Measurements from ENCODE around the gene TRAF3IP1. TPM values are rescaled to one million over a fixed set of nuclear protein-coding genes. Genes with fewer than 3 reads are reported as not detected.
A peak's percentile ranks its signal among the peaks of the same experiment; 100 is the strongest.
"Not testable (repeated sequence)": the region's sequence is repeated elsewhere in the genome, so short reads cannot be mapped to it uniquely, and the experiment has no call there.

The TRAF3IP1 gene
- total RNA-seq, 1 donor from 2014 or later = 10.8 TPM

DNA sequence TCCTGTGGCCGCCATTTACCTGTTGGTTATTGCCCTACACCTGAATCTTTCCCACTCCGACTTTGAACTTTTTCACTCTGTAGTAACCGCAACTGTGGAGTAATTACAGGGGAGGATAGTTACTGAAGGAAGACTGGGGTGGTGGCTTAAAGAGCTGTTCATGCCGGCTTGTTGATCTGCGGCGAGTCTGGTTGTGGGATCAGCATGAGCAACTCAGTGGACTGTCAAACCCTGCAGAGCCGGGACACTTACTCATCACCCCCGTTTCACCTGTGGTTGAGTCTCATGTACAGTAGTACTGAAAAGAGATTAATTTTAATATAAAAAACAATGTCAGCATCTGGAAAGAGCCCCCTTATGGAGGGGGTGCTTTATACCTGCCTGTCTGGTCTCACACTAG, 108.5 kb downstream of the TRAF3IP1 start:
- ATAC-seq = no peak

DNA sequence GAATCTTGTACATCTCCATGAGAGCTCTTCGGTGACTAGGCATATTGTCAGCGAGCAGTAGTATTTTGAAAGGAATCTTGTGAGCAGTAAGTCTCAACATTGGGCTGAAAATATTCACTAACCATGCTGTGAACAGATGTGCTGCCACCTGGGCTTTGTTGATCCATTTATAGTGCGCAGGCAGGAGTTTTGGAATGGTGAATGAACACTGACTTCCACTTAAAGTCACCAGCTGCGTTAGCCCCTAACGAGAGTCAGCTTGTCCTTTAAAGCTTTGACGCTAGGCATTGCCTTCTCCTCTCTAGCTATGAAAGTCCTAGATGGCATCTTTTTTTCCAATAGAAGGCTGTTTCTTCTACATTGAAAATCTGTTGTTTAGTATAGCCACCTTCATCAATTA, 110.5 kb downstream of the TRAF3IP1 start:
- no peak for ATAC-seq

DNA sequence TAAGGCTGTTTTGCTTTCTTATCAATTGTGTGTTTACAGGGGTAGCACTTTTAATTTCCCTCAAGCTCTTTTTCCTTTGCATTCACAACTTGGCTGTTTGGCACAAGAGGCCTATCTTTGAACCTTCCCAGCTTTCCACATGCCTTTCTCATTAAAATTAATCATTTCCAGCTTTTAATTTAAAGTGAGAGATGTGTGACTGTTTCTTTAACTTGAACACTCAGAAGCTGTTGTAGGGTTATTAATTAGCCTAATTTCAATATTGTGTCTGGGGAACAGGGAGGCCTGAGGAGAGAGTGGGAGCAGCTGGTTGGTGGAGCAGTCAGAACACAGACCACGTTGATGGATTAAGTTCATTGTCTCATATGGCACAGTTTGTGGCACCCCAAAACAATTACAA, 111.1 kb downstream of the TRAF3IP1 start:
- no peak for ATAC-seq

DNA sequence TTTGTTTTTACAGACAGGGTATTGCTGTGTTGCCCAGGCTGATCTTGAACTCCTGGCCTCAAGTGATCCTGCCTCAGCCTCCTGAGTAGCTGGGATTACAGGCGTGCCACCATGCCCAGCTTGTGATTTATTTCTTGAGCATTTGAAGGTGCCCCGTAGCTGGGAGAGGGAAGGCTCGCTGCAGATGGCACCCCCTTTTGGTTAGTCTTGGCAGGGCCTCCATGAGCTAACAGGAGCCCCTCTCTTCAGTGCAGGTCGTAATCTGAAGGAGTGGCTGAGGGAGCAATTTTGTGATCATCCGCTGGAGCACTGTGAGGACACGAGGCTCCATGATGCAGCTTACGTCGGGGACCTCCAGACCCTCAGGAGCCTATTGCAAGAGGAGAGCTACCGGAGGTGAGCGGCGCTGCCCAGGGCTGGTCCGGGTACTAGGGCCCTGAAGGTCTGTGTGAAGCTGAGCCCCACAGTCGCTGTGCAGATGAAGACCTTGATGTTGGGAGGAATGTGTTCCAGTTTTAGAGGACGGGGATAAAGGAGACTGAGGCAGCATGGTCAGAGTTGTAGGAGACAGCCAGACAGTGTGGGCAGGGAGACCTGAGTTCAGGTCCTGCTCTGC, 113.1 kb downstream of the TRAF3IP1 start:
- no peak for ATAC-seq

DNA sequence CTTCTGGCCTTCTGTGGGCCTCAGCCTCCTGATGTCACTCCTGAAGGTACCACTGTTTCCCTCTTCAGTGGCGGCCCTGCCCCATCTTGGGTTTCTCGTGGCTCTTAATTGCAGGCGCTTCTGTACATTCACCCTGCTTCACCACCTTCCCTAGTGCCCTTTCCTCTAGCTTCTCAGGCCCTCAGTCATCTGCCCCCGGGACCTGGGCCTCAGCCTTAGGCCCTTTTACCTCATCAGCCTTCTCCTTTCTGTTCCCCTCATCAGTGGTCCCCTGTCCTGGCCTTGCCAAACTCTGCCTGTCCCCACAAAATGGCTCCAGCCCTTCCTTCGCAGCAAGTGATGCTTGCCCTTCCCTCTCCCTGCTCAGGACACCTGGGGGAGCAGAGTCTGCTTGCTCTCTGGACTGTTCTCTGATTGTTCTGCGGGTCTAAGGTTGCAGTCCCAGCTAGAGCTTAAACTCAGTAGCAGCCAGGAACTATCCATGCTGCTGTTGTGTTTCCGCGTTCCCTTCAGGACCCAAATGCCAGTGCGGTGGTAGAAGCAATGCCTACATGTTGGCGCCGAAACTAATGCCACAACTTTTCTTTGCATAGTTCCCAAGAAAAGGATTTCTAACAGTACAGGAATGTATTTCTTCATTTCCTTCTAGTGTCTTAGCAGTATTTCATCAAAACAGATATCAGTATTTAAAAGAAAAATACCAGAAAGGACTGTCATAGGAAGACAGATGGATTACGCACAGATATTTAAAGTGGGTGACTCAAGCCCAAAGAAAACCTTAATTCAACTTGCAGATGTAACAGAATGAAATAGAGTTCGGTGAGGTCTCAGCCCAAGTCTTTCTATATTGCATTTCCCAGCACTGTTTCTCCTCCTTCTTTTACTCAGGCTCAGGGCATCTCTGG, 113.9 kb downstream of the TRAF3IP1 start:
- no peak for ATAC-seq

DNA sequence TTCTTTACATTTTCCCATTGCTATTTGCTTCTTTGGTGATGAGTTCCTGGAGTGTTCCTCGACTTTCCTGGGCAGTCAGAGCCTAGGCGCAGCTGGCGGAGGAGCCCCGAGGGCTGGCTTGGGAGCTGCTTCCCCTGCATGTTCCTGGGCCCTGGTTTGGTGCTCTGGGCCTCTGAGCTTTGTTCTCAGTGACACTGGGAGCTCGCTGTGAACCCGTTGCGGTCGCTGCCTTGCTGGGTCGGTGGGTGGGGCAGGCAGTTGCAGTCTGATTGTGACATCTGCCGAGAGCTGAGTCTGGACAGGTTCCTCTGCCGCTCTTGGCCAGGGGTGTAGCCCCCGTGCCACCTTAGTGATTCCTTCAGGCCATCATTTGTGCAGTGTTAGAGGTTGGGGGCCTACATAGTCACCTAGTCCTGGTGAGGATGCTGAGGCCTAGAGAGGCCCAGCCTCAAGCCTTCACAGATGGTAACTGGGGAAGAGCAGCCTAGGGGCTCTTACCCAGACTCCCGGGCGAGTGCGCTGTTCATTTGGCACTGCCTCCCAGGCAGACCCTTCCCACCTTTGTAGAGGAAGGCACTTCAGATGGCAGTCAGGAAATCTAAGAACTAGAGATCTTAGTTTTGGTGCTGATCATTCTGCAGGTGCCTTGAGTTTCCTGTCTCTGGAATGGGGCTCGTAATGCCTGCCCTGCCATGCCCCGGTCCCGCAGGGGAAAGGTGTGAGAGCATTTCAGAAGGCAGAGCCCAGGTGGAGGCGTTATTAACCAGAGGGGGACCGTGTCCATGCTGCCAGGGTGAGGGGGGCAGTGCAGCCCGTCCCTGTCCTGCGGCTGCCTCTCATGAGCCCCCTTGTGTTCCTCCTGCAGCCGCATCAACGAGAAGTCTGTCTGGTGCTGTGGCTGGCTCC, 114.8 kb downstream of the TRAF3IP1 start:
- ATAC-seq = peak; percentile 37

DNA sequence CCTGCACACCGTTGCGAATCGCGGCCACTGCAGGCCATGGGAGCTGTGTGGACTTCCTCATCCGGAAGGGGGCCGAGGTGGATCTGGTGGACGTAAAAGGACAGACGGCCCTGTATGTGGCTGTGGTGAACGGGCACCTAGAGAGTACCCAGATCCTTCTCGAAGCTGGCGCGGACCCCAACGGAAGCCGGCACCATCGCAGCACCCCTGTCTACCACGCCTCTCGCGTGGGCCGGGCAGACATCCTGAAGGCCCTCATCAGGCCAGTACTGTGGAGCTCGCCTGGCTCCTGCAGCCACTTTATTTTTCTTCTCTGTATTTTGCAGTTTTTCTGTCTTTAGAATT, 115.4 kb downstream of the TRAF3IP1 start:
- ATAC-seq = no peak

DNA sequence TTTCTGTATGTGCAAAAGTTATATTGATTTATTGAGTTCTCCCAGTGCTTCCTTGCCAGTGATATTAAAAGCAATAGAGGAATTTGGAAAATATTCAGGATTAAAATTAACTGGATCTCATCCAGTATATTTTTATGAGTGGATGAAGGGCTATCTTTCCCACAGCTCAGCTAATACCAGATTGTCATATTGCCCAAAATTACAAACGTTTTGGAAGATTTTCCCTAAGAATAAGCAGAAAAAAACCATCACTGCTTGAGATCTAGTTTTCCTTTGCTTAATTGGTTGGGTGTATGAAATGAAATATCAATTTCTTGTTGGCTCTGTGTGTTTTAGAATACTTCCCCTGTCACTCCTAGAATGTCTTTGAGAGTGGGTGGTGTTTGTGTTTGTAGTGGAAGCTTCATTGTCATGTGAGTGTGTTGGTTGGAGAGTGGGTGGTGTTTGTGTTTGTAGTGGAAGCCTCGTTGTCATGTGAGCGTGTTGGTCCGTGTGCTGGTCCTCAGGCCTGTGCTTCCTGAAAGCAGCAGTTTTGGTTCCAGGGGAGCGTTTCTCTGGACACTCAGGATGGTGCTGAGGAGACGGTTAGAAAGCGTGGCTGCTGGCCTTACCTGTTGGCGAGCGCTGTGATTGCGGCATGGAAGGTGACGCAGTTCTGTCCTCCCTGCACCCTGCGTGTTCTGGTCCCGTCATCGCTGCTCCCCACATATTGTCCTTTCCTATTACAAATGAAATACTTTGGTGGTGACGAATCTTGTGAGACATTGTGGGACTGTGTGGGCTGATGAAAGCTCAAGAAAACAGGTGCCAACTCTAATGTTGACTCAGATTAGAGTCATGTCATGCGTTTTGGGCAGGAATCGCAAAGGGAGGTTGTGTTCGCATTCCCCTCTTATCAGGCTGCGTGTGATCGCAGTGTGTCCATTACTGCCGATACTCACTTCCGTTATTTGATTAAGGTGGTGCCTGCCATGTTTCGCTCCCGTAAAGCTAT, 118.8 kb downstream of the TRAF3IP1 start:
- ATAC-seq = peak; percentile 99

DNA sequence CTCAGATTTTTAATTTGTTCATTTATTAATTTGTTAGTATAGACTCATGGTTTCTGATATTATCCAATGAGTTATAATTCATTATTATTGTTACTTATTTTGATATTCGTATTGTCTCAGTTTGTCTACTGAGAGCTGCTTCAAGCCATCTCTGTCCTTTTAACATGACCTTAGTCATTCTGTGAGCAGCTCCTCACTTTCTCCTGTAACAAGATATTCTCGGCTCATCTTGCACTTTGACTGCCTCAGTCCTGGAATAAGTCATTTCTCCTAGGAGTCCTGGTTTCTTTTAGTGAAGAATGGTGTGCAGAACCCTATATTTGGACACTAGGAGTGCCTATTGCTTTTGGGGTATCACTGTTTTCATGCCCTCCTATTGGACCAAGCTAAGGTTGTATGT, 119.6 kb downstream of the TRAF3IP1 start:
- ATAC-seq = no peak

DNA sequence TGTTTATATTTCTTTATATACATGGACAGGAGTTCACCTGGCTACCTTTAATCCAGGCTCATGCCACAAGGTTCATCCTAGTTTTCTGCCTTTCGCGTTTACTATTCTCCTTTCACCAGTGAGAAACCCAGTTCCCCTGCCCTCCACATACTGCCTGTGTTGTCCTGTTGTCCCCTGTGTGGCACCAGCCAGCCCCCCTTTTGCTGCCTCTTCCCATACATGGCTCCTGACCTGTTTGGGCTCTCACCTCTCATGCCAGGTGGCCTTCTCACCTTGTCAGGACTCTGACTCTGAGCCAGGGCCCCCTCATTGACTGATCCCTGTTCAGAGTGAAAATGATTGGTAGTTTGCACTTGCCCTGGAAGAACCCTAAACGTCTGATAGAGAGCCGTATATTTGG, 120.0 kb downstream of the TRAF3IP1 start:
- ATAC-seq = no peak

DNA sequence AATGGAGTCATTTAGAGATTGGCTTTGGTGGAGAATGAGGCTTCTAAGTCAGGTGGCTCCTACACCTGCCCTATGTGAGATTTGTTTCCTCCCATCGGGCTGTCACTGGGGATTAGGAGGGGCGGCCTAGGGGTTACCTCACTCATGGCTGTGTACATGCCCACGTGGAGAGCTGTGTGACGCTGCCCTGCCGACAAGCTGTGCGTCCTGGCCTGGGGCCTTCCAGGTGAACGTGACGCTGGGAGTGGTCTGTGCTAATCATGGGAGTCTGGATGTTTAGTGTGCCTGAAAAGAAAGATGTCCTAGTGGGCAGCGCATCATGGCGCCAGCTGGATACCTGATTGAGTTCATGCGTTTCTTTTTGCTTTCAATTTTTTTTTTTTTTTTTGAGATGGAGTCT, 120.4 kb downstream of the TRAF3IP1 start:
- no peak for ATAC-seq

DNA sequence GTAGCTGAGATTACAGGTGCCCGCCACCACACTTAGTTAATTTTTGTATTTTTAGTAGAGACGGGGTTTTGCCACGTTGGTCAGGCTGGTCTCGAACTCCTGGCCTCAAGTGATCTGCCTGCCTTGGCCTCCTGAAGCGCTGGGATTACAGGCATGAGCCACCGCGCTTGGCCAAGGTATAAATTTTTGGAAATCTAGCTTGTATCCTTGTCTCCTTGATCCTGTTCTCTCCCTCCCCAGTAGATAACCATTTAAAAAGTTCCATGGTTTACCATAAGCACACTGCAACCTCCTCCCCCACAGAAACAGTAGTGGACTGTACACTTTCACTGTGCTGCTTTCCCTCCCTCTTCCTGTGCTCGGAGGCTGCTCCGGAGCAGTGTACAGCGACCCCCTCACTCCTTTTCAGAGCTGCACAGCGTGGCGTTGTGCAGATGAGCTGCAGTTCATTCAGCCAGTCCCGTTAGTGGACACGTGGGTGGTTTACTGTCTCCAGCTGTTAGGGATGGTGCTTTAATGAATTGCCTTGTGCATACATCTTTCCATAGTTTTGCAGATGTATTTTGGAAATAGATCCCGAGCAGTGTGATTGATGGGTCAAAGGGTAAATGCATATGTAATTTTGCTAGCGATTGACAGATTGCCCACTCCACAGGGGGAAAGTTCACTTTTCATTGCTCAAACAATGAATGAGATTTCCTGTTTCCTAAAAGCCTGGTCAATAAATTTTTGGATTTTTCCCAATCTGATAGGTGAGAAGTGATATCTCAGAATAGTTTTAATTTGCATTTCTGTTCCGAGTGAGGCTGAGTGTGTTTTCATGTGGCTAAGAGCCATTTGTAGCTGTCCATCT, 121.2 kb downstream of the TRAF3IP1 start:
- ATAC-seq = no peak

DNA sequence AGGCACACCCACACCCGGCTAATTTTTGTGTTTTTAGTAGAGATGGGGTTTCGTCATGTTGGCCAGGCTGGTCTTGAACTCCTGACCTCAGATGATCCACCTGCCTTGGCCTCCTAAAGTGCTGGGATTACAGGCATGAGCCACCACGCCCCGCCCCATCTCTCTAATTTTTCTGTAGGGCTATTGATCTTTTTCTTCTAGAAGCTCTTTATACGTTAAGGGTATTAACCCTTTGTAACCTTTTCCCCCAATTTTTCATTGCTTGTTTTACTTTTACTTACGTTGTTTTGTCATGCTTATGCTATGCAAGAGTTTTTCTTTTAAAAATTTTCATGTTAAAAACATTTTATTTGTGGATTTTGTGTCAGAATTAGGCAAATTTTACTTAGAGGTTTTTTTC, 121.9 kb downstream of the TRAF3IP1 start:
- ATAC-seq = not testable (repeated sequence)

DNA sequence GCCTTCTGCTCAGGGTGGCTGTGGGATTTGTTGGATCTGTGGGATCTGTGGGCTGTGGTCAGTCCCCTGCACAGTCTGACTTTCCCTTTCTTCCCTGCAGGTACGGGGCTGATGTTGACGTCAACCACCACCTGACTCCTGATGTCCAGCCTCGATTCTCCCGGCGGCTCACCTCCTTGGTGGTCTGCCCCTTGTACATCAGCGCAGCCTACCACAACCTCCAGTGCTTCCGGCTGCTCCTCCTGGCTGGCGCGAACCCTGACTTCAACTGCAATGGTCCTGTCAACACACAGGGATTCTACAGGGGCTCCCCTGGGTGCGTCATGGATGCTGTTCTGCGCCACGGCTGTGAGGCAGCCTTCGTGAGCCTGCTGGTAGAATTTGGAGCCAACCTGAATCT, 123.9 kb downstream of the TRAF3IP1 start:
- ATAC-seq = no peak

DNA sequence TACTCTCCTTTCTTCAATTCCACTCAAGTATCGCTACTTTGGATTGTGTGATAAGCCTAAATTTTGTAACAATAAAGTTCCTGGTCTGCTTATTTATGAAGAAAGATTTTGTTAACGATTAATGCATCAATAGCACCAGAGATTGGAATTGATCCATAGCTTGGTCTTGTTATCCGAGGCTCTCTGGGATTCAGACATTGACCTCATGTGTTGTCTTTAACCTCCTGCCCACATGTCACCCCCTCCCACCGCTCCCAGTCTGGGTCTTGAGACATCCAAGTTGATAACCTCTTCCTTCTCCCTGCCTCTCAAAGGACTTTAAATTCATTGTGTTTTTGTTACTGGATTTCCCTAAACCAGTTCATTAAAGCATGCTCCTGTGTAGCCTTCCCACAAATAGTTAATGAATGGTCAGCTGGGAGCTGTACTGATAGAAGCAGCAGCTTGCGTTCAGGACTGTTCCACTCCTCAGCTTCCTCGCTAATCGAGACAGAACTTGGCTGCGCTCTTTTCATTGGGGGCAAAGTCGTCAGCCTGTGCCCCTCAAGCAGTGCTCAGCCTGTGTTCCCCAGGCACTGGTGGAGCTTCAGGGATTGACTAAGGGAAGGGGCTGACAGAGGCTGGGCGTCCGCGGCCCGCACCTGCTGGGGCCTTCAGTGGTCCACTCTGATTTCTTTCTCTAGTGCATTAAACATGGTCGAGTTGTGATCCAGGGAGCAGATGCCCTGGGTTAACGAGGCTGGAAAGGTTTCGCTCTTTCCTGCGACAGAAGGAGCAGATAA, 125.3 kb downstream of the TRAF3IP1 start:
- no peak for ATAC-seq

DNA sequence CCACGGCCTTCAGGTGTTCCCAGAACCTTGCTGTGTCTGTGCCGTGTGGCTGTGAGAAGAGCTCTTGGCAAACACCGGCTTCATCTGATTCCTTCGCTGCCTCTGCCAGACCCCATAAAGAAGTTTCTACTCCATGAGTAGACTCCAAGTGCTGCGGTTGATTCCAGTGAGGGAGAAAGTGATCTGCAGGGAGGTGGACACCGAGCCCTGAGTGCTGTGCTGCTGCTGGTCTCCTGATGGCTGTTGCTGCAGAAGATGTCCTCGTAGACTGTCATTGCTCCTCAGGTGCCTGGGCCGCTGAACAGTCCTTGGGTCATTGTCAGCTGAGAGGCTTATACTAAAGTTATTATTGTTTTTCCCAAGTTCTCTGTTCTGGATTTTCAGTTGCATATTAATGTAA, 126.1 kb downstream of the TRAF3IP1 start:
- no peak for ATAC-seq

DNA sequence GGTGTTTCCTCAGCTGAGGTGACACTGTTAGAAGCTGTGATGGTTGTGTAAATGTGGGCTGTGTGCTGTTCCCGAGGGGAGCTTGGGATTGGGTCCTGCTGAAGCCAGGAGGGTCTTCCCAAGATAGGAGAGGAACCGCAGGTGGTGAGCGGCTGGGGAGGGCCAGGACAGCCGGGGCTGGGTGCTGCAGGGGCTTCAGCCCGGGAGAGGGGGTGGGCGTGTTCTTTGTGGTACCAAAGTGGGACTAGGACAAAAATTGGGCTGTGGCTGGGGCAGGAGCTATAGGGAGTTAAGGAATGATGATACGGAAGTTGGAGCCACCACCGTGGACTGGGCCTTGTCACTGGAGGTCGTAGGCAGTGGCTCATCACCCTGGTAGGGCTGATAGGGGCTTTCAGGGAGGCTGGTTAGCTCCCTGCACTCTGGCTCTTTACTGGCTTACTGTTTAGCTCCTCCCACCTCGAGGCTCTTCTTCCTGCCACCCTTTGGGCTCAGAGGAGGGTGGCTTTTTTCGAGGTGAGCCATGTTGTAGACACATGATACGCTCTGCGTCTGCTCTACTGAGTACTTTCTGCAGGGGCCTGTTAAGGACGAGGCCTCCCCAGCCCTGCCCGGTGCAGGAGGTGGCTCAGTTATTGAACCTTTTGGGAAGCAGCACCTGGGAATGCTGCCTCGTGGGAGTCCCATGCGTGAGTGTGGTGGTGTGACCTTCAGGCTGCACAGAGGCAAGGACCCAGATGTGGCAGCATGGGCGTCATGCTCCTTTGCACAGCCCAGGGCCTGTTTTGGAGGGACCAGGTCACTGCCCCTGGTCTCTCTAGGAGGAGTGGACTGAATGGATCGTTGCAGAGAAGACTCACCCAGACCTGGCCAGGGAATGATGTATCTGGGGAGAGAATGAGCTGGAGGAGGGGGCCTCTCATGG, 128.0 kb downstream of the TRAF3IP1 start:
- no peak for ATAC-seq

DNA sequence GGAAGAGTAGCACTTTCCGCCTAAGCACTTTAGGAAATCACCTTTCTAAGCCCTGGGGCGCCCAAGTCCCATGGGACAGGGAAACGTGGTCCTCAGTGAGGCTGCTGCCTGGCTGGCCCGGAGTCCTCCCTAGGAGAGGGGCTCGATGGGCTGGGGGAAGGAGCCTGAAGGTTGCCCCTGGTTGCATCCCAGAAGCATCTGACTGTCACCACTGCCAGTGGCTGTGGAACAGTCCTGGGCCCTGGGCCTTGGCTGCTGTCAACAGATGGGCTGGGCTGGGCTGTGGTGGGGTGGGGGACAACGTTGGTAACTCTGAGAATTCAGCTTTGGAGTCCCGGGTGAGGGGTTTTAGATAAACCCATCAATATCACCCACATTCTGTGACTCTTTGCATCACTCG, 128.9 kb downstream of the TRAF3IP1 start:
- ATAC-seq = no peak

DNA sequence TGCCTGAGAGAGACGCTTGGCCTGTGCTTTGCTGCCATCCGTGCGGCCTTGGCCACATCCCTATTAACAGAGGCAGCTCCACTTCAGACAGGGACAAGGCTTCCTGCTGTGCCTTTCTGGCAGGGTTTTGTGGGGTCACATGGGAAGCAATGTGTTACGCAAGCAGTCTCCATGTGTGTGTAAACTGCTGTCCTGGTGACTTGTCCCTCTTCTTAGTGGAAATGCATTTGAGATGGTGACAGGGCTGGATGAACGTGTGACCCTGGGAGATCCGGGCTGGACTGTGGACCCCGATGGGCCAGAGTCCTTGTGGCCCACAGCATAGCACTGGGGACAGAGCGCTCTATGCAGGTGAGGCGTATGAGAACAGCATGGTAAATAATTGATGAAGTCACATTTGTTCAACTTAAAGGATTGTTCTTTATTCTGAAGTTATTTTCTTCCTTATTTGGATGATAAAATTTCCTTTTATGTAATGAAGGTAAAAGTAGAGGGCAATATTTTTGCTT, 129.6 kb downstream of the TRAF3IP1 start:
- no peak for ATAC-seq
